ENCODE data around the gene RNF8.
"Not testable (repeated sequence)": the region's sequence is repeated elsewhere in the genome, so short reads cannot be mapped to it uniquely, and the experiment has no call there.

The RNF8 gene

DNA sequence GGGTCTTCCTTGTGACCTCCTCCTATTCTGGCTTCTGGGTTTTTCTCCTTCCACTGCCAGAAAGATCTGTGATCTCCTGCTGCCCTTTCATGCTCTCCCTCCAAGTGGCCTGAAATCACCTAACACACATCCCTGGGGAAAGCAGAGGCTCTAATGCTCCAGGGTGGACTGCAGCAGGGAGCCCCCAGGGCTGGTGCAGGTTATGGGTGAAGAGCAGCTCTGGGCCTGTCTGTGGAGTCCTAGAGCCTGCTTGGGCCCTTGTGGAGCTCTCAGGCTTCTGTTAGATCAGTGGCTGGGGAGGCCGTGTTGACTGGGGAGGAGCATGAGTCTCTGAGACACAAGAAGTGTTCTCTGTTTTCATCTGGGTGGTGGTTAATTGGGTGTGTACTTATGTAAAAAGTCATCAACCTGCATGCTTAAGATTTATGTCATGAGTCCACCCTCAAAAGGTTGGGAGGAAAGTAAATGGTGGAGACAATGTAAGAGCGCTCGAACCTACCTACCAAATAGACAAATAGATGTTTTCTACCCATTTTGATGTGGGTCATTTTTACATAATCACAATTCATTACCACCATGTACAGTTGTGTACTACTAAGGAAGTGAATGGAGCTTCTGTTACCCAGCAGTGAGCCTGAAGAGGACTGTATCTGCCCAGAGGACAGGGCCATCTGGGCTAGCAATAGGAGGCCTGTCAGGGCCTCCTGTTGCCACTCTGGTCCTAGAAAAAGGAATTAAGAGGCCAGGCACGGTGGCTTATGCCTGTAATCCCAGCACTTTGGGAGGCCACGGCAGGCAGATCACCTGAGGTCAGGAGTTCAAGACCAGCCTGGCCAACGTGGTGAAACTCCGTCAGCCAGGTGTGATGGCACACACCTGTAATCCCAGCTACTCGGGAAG, 32.0 kb upstream of the RNF8 start:
- no peak for DNase-seq (ENCODE audit: low read depth in 3 of 3)

DNA sequence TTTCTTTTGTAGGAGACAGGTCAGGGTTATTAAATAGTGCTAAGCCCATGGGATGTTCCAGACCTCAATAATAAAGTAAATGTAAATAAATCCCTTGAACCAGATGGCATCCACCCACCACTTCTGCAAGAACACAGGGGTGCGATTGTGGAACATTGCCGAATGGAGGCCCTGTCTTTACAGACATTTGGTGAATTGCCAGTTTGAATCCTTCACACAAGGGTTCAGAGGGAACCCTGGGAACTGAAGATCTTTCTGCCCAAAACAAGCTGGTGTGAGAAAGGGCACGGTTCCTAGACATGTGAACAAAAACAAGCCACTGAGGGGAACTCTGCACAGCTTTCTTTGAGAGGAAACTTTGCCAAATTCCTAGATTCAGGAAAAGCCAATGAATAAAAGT, 30.2 kb upstream of the RNF8 start:
- DNase-seq (ENCODE audit: low read depth in 3 of 3), result no peak

GRCh38 chr6:37324131-37325033, 29.4 kb upstream of the RNF8 start:
- DNase-seq (ENCODE audit: low read depth in 3 of 3), result no peak

GRCh38 chr6:37330345-37330744, 23.4 kb upstream of the RNF8 start:
- DNase-seq (ENCODE audit: low read depth in 3 of 3), result not testable (repeated sequence)

GRCh38 chr6:37331047-37331446, 22.7 kb upstream of the RNF8 start:
- DNase-seq (ENCODE audit: low read depth in 3 of 3), result no peak

GRCh38 chr6:37332894-37333293, 20.9 kb upstream of the RNF8 start:
- DNase-seq (ENCODE audit: low read depth in 3 of 3), result no peak

DNA sequence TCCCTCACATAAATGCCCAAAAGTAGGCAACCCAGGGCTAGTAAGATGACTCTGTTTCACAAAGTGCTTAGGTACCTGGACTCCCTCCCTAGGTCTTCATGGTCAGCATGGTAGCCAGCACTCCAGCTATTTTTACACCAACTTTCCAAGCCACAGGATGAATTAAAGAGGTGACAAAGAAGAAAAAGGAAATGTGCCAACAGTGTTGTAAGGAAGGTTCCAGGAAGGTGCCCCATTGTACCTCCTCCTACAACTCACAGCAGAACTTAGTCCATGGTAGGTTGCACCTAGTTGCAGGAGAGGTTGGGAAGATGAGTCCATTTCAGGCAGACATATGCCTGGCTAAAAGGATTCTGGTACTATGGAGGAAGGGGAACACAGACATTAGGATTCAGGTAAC, 19.7 kb upstream of the RNF8 start:
- no peak for DNase-seq (ENCODE audit: low read depth in 3 of 3)

DNA sequence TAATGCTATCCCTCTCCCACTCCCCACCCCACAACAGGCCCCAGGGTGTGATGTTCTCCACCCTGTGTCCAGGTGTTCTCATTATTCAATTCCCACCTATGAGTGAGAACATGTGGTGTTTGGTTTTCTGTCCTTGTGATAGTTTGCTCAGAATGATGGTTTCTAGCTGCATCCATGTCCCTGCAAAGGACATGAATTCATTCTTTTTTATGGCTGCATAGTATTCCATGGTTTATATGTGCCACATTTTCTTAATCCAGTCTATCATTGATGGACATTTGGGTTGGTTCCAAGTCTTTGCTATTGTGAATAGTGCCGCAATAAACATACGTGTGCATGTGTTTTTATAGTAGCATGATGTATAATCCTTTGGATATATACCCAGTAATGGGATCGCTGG, 15.5 kb upstream of the RNF8 start:
- DNase-seq (ENCODE audit: low read depth in 3 of 3), result not testable (repeated sequence)

DNA sequence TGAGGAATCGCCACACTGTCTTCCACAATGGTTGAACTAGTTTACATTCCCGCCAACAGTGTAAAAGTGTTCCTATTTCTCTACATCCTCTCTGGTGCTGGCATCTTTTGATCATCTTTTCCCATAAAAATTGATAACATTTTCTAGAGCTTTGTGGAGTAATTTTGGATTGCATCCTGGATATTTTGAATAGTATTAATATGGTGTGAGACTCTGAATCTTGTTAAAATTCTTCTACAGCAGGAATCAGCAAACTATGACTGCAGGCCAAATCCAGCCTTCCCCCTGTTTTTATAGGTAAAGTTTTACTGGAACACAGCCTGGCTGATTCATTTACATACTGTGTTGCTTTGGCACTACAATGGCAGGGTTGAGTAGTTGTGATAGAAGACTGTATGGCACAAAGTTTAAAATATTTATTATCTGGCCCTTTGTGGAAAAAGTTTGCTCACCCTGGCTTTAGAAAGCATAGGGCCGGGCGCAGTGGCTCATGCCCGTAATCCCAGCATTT, 15.0 kb upstream of the RNF8 start:
- DNase-seq (ENCODE audit: low read depth in 3 of 3), result no peak

GRCh38 chr6:37339741-37340638, 13.8 kb upstream of the RNF8 start:
- no peak for DNase-seq (ENCODE audit: low read depth in 3 of 3)

- DNase-seq (ENCODE audit: low read depth in 3 of 3), result no peak
Measured at GRCh38 chr6:37340639-37340943, 13.2 kb upstream of the RNF8 start.

DNA sequence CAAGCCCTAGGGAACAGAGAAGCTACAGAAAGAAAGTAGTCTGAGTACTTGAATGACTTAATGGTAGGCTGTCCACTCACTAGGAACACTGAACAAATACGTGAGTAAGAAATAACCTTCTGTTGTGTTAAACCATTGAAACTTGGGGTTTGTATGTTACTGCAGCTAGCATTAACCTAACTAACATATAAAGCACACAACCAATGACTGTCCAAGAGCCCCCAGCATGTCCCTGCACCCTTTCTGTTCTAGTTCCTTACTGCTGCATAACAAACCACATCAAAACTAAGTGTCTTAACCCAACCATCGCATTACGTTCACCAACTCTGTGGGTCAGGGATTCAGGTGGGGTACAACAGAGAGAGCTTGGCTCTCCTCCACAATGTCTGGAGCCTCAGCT, 10.5 kb upstream of the RNF8 start:
- DNase-seq (ENCODE audit: low read depth in 3 of 3), result no peak

GRCh38 chr6:37344308-37344707, 9.5 kb upstream of the RNF8 start:
- DNase-seq (ENCODE audit: low read depth in 3 of 3), result no peak

DNA sequence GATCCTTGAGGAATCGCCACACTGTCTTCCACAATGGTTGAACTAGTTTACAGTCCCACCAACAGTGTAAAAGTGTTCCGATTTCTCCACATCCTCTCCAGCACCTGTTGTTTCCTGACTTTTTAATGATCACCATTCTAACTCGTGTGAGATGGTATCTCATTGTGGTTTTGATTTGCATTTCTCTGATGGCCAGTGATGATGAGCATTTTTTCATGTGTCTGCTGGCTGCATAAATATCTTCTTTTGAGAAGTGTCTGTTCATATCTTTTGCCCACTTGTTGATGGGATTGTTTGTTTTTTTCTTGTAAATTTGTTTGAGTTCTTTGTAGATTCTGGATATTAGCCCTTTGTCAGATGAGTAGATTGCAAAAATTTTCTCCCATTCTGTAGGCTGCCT, 8.0 kb upstream of the RNF8 start:
- DNase-seq (ENCODE audit: low read depth in 3 of 3), result not testable (repeated sequence)

- DNase-seq (ENCODE audit: low read depth in 3 of 3), result no peak
Measured at GRCh38 chr6:37347177-37347576, 6.6 kb upstream of the RNF8 start.

GRCh38 chr6:37347670-37348111, 6.1 kb upstream of the RNF8 start:
- no peak for DNase-seq (ENCODE audit: low read depth in 3 of 3)

- no peak for DNase-seq (ENCODE audit: low read depth in 3 of 3)
Measured at GRCh38 chr6:37351027-37351426, 2.8 kb upstream of the RNF8 start.

GRCh38 chr6:37352384-37352783, 1.4 kb upstream of the RNF8 start:
- no peak for DNase-seq (ENCODE audit: low read depth in 3 of 3)

- DNase-seq (ENCODE audit: low read depth in 3 of 3), result peak in 1 of 3 experiments; percentile 12
Measured at GRCh38 chr6:37354526-37355384, 972 bp downstream of the RNF8 start.

GRCh38 chr6:37357288-37357687, 3.5 kb downstream of the RNF8 start:
- DNase-seq (ENCODE audit: low read depth in 3 of 3), result no peak

DNA sequence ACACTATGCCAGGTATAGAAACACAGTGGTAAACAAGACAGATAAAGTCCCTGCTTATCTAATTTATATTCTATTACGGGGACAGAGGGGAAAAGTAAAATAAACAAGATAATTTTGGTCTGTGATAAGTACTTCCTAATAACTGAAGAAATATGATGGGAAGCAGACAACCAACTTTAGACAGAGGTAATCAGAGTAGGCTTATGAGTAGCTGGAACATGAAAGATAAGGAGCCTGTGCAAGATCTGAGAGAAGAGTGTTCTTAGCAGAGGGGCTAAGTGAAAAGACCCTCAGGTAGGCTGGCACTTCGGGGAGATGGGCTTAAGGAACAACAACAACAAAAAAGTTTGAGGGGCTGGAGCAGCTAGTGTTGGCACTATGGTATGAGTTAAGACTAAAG, 4.1 kb downstream of the RNF8 start:
- DNase-seq (ENCODE audit: low read depth in 3 of 3), result no peak

Data from stimulated activated CD4-positive, alpha-beta T cell treated with anti-CD3 and anti-CD28 coated beads, TNF-alpha, amount 100 ng/mL, for 4 hours (primary cell).